ENCODE measurements around the gene EPN2. TPM values are rescaled to one million over a fixed set of nuclear protein-coding genes. Genes with fewer than 3 reads are reported as not detected.
A peak's percentile ranks its signal among the peaks of the same experiment; 100 is the strongest.

Gene EPN2
- polyA plus RNA-seq, 10 donors, result 23.0 to 33.8 (median 27.6) TPM

DNA sequence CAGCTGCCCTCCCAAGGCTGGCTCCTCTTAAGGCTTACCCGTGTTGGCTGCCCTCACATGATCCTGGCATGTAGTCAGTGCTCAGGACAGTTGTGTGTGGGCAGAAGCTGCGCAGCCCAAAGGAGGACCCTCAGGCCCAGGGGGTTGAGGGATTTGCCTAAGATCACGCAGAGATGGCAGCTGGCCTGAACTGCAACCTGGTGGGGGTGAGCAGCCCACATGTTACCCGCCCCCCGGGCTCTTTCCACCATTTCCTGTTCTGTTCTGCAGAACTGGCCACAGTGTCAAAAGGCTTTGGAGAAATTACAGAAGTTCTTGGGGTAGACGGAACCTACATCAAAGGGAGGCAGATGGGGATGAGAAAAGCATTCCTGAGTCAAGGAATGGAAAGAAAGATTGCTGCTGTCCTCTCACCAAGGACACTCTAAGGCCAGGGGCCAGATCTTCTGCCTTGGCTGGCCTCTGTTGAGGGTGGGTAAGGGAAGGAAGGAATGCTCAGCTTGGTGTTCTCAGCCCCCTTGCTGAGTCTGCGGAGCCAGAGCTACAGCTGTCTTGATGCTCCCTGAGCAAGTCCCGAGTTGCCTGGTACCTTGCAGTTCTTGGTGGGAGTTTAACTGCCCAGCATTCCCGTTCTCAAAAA, 53.0 kb downstream of the EPN2 start:
- peak in 1 of 3 donors; percentile 43 for DNase-seq

DNA sequence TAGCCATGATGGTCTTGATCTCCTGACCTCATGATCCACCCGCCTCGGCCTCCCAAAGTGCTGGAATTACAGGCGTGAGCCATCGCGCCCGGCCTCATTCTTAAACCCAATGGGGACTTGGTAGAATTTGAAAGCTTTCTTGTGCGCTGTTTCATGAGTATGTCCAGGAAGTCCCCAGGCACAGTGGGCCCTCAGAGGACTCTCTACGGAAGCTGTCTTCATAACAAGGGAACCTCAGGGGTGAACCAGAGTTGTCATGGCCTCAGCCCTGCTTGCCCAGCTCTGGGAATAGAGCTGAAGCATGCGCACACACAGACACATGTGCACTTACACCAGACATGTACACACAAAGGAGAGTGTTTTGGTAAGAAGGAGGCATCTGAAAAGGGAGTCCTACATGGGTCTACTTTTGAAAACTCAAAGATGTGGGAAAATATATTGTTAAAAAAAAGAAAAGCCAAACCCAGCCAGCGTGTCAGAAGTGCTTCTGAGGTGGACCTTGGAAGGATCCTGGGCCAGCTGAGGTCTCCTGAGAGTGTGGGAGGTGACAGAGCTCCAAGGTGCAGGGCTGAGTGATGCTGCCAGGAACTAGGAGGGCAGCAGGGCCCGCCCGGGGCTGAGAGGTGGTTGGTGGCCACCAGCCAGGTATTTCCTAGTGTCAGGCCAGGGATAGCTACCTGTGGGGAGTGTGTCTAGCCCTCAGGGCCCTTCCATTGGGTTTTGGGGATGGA, 54.6 kb downstream of the EPN2 start:
- DNase-seq, result no peak

DNA sequence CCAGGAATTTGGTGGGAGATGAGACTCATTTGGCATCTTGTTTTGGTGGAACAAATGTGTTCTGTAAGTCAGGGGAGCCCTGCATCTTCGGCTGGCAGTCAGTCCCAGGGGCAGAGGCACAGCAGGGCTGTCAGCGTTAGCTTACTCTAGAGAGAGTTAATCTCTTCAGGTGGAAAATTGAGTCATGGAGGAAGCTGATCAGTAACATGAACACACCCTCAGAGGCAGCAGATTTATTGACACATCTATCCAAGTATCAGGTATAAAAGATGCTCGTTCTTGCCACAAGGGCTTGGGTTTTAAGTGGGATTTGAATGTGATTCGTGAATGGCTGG, 55.2 kb downstream of the EPN2 start:
- no peak for DNase-seq

DNA sequence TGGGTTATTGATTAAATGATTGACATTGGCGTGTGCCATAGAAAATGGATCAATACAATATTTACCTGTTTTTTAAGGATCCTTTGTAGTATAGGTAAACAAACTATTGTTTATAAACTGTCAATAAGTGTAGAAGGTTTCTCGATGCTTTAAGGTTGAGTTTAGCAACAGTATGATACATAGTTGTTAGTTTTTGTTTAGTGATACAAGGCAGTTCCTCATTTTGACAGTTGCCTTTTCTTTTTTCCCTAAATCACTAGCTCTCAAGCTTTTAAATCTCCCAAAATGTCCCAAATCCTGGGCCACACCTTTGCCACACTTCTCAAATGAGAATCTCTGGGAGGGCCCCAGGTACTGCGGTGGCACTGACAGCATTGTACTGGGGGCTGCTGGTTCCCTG, 57.3 kb downstream of the EPN2 start:
- no peak for DNase-seq

DNA sequence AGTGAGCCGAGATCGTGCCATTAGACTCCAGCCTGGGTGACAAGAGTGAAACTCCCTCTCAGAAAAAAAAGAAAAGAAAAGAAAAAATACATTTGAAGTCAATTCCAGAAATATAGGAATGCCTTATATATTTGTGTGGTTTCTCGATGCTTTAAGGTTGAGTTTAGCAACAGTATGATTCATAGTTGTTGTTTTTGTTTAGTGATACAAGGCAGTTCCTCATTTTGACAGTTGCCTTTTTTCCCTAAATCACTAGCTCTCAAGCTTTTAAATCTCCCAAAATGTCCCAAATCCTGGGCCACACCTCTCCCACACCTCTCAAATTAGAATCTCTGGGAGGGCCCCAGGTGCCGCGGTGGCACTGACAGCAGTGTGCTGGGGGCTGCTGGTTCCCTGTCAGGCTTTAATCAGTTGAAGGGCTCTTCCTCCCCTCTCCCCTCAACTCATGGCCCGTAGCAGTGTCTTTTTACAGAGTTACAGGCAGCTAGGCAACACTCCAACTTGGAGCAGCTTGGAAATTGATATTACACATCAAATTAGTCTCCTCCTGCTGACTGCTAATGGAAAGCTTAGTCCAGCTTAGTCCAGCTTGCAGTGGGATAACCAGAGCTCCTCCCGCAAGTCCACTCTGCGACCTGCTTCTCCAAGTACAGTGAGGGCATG, 58.4 kb downstream of the EPN2 start:
- peak; percentile 21 to 78 (median 48) for DNase-seq

DNA sequence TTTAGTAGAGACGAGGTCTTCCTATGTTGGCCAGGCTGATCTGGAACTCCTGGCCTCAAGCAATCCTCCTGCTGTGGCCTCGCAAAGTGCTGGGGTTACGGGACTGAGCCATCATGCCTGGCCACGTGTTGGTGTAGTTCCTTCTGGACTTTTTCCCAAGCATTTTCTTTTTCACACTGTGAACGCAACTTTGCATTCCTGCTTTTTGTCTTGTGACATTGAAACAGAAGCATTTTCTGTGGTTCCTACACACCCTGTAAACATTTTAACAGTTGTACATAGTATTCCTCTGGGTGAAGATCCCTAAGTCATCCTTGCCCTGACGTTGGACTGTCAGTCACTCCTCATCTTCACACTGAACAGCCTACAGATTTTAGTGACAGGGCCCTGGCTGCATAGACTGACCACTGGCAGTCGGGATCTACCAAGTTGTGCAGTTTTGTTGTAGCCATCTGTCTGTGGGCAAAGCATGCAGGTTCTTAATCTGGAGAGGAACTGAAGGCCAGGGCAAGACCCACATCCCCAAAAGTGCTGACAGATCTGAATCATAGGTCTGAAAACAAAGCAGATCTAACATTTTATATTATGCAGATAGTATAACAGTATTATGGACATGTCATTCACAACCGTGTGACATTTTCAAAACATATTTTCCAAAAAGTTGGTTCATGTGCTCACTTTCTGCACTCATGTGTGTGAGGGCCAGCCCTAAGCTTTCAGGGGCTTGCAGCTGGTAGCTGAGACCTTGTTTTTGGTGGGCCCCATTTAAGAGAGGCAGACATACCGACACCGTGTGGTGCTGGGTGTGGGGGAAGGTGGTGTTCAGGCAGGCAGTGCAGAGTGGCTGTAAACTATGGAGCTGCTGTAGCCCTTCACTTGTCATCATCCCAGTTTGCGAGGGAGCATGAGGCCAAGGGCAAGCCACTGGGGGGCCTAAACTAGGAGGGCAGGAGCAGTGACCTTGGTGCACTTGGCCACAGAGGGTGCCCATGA, 59.9 kb downstream of the EPN2 start:
- DNase-seq, result no peak

DNA sequence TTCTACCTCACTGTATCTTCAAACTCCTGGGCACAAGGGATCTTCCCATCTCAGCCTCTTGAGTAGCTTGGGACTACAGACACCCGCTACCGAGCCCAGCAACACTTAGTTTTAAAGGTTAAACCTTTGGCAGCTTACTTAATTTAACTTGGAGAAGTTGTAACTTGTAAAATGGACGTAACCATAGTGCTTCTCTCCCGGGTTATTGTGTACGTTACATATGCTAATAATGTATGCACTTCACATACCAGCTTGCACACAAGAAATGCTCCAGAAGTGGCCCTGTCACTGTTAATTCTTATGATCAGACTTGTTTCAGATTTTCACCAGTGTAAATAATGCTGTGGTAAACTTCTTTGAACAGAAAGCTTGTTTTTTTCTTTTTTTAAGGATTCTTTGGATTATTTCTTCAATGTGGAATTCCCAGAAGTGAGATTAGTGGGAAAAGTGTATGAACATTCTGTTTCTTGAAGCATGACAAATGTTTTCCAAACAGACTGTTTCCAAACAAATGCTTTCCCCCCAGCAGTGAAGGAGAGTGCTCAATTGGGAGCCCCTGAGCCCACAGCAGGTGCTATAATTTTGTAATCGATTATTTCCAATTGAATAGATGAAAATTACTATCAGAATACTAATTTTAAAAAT, 61.5 kb downstream of the EPN2 start:
- DNase-seq, result peak in 1 of 3 donors; percentile 64

DNA sequence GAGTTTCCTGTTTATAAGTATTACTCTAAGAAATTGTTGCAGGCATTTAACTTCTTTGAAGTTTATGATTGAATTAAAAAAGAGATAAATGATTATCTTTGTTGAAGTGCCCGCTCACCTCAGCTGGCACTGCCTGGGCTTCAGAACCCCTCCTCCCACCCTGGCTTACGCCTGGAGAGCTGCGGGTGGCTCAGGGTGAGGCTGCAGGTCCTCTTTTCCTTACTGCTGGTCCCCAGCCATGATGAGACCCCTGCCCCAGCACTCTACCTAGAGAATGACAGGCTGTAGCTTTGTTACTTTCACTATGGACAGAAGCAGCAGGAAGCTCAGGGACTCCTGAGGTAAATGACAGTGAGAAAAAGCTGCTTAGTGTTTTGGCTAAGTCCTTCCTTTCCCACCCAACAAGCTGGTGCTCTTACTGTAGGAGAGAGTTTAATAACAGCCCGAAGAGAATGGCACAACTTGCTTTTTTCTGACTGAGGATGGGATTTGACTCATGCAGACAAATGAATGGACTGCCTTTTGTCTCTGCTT, 62.1 kb downstream of the EPN2 start:
- DNase-seq, result no peak

DNA sequence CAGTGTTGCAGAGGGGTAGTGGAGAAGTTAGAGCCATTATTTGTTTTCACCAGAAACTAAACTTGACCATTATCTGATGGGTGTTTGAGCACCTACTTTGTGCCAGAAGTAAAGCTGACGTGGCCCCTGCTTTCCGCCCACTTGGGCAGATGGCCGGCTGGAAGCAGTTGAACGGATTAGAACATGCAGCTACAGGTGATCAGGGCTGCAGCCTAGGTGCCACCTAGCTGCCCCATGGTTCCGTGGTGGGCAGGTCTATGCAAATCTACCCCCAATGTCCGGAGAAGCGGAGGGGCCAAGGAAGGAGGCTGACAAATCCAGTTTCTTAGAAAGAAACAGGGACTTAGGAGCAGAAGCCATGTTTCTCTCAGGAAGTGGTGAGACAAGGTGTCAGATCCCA, 62.7 kb downstream of the EPN2 start:
- no peak for DNase-seq

DNA sequence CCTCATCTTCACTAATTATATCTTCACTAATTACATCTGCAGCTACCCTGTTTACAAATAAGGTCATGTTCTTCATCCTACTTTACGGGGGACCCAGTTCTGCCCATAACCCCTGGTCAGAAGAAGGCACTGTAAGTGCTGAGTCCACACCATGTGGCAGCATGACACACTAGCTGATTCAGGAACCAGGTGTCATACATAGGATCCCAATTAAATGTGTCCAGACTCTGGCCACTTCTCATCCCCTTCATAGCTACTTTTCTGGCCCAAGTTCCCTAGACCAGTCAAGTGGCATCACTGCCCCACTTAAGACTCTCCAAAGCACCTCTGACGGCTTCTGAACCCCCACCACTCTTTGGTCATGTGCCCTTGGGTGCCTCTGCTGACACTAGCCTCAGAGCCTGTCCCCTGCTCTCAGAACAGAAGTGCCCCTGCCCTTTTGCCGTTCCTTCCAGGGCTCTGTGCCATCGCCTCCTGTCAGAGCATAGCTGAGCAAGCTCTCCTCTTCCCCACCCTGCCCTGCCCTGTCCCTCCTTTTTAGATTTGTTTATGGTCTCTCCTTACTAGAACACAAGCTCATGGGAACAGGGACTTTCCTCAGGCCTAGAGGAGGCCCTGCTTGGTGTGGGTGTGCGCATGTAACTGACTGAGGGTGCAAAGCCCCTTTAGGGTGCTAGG, 64.2 kb downstream of the EPN2 start:
- no peak for DNase-seq

DNA sequence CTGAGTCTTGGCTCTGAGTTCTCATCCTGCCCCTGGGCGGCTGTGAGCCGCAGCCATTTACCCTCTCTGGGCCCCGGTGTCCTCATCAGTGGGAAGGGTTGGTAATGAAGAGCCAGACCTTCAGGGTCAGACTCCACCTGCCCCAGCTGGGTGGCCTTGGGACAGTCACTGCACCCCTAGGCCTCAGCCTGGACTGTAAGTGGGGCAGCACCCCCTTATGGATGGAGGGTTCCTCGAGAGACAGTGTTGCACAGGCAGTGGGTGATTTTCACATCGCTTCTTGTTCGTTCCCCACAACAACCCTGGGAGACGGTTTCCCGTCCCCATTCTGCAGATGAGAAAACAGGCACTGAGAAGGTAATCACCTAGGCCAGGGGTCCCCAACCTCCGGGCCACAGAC, 64.8 kb downstream of the EPN2 start:
- no peak for DNase-seq

DNA sequence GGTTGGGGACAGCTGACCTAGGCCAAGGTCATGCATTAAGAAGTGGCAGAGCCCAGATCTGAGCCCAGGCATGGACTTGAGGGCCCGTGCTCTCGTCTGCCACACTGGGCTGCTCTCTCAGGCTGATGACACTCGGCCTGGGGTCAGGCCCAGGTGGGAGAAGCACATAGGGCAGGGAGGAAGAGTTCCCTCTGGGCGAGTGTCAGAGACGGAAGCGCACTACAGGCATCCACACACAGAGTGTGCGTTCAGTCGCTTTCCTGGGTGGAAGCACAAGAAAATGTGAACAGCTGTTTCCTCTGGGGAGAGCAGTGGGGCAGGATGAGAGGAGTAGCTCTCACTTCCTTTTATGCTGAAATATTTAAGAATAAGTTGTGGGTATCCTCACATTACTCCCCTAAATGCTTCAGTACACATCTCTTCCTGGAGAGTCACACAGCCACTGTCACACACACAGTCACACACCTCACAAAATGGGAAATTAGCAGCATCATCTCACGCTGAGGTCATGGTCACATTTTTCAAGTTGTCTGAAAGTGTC, 65.7 kb downstream of the EPN2 start:
- DNase-seq, result peak in 1 of 3 donors; percentile 73

DNA sequence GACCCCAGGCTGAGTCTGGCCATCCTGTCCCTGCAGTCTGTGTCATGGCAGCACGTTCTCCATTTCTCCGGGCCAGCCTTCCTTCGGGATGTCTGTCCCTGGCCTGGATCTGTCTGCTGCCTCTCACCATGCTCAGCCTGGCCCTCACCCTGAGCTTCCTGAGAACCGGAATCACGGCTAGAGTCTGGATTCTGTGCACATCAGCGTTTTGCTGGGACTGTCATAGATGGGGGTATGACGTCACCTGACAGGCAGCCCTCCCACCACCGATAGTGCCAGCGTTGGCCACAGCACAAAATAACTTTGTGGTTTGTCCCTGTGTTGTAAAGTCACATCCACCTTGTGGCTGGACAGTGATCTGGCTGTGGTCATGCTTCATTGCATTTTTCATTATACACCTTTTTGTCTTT, 66.2 kb downstream of the EPN2 start:
- DNase-seq, result no peak

DNA sequence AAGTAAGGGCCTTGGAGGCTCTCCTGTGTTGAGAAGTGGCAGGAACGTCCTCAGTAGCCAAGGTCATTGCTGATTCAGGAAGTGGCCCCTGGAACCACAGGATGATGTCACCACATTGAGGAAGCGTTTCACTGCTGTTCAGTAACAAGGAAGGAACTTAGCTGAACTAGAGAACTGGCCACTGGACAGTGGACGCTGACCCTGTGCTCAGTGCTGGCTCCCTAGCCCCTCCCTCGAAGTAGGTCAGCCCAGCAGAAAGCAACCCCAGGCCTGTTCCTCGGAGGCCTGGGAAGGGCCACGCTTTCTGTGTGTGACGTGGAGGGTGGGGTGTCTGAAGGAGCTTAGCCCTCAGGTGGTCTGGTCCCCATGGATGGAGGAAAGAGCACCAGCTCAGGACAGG, 67.0 kb downstream of the EPN2 start:
- DNase-seq, result peak in 2 of 3 donors; percentile 35 to 53

DNA sequence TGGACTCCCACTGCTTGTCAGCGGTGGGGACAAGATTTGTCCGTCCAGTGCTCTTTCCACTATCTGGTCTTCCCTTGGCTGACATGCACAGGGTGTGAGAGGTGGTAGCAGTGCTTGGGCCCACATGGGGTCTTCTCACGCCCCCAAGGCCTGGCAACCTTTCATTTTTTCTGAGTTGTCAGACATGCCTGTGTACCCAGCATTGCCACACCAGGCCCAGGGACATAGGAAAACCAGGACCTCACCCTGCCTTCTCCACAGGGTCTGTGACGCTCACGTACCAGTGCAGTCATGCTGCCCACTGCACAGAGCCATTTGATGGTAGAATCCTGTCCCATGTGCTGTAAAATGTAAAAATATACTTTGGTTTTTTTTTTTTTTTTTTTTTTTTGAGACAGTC, 67.6 kb downstream of the EPN2 start:
- DNase-seq, result no peak

DNA sequence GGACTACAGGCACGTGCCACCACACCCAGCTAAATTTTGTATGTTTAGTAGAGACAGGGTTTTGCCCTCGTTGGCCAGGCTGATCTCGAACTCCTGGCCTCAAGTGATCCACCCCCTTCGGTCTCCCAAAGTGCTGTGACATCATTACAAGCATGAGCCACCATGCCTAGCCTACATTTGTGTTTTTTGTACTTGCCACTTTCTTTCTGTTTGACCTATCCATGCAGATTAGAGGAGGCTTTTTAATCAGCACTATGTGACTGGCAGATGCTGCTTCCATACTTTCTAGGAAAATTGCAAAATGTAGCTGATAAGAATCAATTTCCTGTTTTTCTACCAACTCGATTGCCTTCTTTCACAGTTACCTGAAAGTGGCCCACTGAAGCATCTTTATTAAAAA, 68.1 kb downstream of the EPN2 start:
- no peak for DNase-seq

DNA sequence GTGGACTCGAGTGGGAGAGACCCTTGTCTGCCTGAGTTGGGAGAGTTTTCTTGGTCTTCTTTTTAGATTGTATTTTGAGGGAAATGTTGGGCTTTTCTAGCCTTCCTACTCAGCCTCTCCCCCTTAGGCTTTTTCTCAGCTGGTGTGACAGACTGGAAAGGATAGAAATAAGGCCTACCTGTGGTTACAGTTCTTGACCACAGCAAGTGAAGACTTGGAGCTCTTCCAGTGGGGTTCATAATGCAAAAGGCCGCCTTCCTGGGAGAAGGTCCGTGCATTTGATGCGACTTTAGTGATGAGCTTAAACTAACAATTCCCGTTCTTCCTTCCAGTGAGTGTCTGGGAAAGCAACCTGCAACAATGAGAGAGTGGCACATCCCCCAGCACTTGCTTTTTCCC, 68.6 kb downstream of the EPN2 start:
- DNase-seq, result no peak

DNA sequence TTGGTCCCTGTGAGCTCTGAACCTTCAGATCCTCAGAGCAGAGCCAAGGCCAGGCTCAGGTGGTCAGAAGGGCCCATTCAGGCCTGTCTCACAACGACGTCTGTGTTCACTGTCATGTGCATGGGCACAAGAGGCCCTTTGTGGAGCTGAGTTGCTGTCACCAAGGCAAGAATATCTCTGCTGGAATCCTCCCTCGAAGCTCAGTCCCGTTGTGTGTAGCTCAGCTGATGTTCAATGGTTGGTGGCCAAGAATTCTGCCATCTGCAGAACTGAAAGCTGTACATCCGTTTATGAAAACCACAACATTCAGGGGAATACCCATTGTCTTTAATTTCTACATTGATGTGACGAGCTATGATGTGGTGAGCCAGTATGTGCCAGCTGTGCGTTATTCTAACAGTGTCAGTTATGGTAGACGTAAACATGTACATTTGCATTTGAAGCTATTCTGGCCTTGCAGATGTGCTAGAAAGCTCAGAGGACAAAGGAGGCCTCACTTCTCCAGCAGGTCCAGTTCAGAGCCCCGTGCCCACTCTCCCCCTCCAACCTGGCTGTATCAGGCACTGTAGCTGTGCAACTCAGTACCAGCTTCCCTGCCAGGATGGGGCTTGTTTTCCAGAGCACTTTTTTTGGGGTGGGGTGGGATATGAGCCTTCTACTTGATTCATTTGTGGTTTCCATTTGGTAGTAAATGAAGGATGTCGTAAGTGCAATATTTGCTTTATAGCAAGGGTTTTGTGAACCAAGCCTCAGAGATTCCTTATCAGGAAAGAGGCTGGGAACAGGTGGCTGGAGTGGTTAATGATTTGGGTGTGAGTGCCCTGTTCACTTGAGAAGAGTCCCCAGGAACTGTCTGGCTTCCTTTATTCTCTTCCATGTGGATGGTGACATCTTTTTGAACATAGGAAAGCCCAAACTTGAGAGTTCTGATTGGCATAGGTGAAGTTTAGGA, 69.3 kb downstream of the EPN2 start:
- DNase-seq, result peak in 1 of 3 donors; percentile 44

DNA sequence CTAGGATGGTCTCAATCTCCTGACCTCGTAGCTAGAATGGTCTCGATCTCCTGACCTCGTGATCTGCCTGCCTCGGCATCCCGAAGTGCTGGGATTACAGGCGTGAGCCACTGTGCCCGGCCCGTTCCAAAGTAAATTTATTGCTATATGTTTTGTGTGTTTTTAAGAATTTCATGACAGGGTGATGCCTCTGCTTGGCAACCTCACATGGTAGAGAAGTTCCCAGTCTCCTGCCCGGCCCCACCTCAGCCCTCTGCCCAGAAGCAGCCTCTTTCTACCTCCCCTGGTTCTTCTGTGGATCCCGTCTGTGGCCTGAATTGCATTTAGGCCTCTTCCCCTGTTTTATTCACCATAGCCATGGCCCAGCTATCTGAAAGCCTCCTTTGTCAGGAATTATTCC, 70.4 kb downstream of the EPN2 start:
- DNase-seq, result no peak

Measured in muscle of back (tissue), 11 donors.